Stimulated activated CD4-positive, alpha-beta T cell treated with anti-CD3 and anti-CD28 coated beads, Interleukin-2, amount 100 ng/mL, for 24 hours (primary cell): ENCODE data around the gene DHRSX.
"Not testable (repeated sequence)": the region's sequence is repeated elsewhere in the genome, so short reads cannot be mapped to it uniquely, and the experiment has no call there.

Source experiments
- DNase-seq, 2 donors: peaks; one replicate each; pipeline ENCODE4 v3.0.0-alpha.2; 2020

Gene DHRSX

GRCh38 chrX:2495595-2495994 is 5.2 kb downstream of the DHRSX start:
- DNase-seq, result no peak

DNA sequence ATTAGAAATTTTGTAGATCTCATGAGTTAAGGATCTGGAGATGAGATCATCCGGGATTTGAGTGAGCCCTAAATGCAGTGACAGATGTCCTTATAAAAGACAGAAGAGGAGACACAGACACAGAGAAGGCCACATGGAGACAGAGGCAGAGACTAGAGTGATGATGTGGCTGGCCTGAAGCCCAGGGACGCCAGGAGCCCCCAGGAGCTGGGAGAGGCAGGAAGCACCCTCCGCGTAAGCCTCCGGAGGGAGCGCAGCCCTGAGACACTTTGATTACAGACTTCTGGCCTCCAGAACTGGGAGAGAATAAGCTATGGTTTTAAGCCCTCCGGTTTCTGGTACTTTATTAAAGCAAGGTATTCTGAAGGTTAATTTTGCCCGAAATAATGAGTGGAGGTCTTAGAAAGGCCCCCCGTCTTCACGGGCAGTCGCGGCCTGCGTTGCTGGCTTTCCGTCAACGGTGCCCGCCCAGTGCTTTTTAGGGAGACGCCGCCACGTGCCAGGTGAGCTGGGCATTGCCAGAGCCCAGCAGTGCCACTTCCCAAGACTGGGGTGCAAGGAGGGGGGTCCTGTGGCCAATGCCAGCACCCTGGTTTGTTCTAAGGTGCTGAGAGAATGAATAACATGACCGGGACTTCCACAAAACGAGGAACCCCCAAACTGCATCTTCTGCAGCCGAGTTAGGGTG is 8.1 kb downstream of the DHRSX start:
- DNase-seq, result no peak

DNA sequence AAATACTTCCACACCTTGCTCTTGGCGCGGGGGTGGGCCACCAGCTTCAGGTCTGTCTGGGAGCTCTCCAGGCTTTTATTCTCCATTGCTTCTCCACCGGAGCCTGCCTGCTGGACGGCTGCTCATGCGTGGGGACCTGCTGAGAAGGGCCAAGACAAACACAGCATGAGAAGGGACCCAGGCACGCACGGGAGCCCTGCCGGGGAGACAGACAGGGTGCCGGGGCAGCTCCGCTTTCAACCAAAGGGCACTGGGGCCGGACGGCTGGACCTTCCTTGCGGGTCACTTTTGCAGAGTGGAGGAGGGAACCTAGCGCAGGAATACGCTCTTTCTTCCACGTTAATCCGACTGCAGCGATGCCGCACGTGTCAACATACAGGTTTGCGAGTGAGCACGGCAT is 10.1 kb downstream of the DHRSX start:
- DNase-seq, result no peak

GRCh38 chrX:2489446-2490445 is 11.0 kb downstream of the DHRSX start:
- no peak for DNase-seq

GRCh38 chrX:2488621-2489285 is 12.0 kb downstream of the DHRSX start:
- no peak for DNase-seq

GRCh38 chrX:2487366-2487765 is 13.4 kb downstream of the DHRSX start:
- DNase-seq, result no peak

- no peak for DNase-seq
These were observed 14.2 kb downstream of the DHRSX start for GRCh38 chrX:2486476-2487133.

DNA sequence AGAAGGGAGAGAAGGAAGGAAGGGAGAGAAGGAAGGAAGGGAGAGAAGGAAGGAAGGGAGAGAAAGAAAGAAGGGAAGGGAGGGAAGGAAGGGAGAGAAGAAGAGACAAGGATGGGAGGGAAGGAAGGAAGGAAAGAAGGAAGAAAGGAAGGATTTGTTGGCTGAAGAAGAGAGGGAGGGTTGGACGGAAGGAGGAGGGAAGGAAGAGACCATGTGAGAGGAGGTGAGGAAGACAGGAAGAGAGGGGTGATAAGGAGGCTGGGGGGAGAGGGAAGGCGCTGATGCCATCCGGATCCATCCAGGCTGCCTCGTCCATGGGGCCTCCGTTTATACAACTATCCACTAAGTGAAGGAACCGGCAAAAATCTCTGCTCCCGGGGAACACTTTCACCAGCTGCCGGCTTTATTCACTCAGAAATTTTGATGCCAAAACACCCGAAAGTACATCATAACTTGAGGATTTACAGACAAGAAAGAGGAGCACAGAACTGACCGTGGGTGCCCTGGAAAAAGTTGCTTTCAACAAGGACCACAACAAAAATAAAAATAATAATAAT is 14.9 kb downstream of the DHRSX start:
- DNase-seq, result no peak

GRCh38 chrX:2484721-2485648 is 15.8 kb downstream of the DHRSX start:
- DNase-seq, result no peak

DNA sequence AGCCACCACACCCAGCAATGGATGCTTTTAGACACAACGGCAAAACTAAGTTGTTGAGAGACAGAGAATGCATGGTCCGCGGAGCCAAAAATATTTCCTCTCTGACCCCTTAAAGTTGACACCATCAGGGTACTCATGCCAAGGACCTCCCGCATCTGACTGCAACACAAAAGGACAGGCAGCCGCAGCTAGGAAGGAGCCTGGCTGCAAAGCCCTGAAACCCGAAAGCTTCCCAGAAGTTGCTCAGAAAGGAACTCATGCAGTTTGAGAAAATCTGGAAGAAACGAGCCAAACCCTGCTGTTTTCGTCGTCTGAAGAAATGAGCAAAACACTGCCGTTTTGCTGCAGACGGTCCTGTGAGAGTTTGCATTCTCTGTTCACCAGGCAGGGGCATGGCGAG is 16.5 kb downstream of the DHRSX start:
- no peak for DNase-seq

GRCh38 chrX:2483398-2484060 is 17.2 kb downstream of the DHRSX start:
- DNase-seq, result no peak

GRCh38 chrX:2481597-2481996 is 19.2 kb downstream of the DHRSX start:
- not testable (repeated sequence) for DNase-seq

DNA sequence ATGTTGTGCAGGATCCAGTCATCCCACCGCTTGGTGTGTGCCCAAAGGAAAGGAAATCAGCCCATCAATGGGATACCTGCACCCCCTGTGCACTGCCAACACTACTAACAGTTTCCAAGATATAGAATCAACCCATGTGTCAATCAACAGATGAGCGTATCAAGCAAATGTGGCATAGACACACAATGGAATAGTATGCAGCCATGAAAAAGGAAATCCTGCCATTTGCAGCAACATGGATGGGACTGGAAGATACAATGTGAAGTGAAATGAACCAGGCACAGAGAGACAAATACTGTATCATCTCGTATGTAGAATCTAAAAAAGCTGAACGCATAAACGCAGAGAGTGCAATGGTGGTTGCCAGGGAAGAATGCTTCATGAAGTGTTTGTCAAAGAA is 20.8 kb downstream of the DHRSX start:
- not testable (repeated sequence) for DNase-seq

DNA sequence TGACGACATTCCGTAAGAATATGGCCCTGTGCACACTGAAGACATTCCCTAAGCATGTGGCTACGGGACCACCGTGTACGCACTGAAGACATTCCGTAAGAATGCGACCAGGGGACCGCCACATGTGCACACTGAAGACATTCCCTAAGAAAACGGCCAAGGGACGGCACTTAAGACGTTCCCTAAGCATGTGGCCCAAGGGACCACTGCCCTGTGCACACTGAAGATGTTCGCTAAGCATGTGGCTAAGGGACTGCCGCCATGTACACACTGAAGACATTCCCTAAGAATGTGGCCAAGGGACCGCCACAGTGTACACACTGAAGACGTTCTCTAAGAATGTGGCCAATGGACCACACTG is 21.4 kb downstream of the DHRSX start:
- DNase-seq, result no peak

- no peak for DNase-seq
These were observed 22.0 kb downstream of the DHRSX start for GRCh38 chrX:2478546-2479419.

DNA sequence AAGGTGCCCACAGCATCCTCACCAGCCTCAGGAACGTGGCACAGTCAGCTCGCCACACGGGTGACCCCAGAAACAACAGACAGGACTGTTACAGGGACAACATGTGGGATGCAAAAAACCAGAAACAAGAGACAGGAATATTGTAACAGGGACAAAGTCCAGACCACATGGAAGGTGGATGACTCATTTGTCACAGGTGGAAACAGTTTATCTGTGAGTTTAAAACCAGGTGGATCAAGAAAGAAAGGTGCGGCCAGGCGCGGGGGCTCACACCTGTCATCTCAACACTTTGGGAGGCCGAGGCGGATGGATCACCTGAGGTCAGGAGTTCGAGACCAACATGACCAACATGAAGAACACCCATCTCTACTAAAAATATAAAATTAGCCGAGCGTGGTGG is 23.5 kb downstream of the DHRSX start:
- DNase-seq, result not testable (repeated sequence)

DNA sequence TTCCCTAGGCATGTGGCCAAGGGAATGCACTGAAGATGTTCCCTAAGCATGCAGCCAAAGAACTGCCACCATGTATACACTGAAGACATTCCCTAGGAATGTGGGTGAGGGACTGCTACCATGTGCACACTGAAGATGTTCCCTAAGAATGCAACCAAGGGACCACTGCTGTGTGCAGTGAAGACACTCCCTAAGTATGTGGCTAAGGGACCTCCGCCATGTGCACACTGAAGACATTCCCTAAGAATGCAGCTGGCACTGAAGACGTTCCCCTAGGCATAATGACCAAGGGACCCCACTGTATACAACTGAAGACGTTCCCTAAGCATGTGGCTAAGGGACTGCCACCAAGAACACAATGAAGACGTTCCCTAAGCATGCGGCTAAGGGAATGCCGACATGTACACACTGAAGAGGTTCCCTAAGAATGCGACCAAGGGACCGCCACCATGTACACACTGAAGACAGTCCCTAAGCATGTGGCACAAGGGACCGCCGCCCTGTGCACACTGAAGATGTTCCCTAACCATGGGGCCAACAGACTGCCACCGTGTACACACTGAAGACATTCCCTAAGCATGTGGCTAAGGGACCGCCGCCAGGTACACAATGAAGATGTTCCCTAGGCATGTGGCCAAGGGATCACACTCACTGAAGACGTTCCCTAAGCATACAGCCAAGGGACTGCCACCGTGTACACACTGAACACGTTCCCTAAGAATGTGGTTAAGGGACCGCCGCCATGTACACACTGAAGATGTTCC is 25.6 kb downstream of the DHRSX start:
- DNase-seq, result no peak

DNA sequence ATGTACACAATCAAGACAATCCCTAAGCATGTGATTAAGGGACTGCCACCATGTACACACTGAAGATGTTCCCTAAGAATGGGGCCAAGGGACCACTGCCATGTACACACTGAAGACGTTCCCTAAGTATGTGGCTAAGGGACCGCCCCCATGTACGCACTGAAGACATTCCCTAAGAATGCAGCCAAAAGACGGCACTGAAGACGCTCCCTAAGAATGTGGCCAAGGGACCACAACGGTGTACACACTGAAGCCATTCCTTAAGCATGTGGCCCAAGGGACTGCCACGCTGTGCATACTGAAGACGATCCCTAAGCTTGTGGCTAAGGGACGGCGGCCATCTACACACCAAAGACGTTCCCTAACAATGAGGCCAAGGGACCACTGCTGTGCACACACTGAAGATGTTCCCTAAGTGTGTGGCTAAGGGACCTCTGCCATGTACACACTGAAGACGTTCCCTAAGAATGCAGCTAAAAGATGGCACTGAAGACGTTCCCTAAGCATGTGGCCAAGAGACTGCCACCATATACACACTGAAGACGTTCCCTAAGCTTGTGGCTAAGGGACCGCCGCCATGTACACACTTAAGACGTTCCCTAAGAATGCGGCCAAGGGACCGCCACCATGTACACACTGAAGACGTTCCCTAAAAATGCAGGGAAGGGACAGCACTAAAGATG is 26.4 kb downstream of the DHRSX start:
- no peak for DNase-seq

DNA sequence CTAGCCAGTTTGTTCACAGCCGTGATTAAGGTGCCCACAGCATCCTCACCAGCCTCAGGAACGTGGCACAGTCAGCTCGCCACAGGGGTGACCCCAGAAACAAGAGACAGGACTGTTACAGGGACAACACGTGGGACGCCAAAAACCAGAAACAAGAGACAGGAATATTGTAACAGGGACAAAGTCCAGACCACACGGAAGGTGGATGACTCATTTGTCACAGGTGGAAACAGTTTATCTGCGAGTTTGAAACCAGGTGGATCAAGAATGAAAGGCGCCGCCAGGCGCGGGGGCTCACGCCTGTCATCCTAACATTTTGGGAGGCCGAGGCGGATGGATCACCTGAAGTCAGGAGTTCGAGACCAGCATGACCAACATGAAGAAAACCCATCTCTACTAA is 27.7 kb downstream of the DHRSX start:
- DNase-seq, result not testable (repeated sequence)
